GM12874 (cell line): ENCODE measurements around the gene SIGLEC1.

ENCODE experiments used
- CTCF ChIP-seq: IDR thresholded peaks from 2 replicates; pipeline ENCODE4 v1.5.1; 2011; ENCODE audit warnings: low read depth, mild to moderate bottlenecking, control low read depth, low read length, moderate library complexity; ENCODE audit not compliant: insufficient read depth

SIGLEC1 gene

GRCh38 chr20:3743251-3743650 is 30.9 kb upstream of the SIGLEC1 start:
- no peak for TF ChIP-seq CTCF

- no peak for TF ChIP-seq CTCF
These were observed 29.5 kb upstream of the SIGLEC1 start for GRCh38 chr20:3741836-3742458.

GRCh38 chr20:3740615-3741301 is 28.4 kb upstream of the SIGLEC1 start:
- no peak for TF ChIP-seq CTCF

GRCh38 chr20:3739926-3740451 is 27.6 kb upstream of the SIGLEC1 start:
- no peak for TF ChIP-seq CTCF

- no peak for TF ChIP-seq CTCF
These were observed 26.9 kb upstream of the SIGLEC1 start for GRCh38 chr20:3739054-3739925.

GRCh38 chr20:3738111-3739053 is 26.0 kb upstream of the SIGLEC1 start:
- TF ChIP-seq CTCF = no peak
